Glutamatergic neuron (in vitro differentiated cells): ENCODE results near the gene ACBD4. TPM values are rescaled to one million over a fixed set of nuclear protein-coding genes. Genes with fewer than 3 reads are reported as not detected.

Experiments used
- DNase-seq: peaks from one replicate; pipeline ENCODE4 v3.0.0; 2022
- H3K27ac Mint-ChIP-seq: one replicate; pipeline ENCODE4 v1.8.0; 2020; ENCODE audit warnings: mild to moderate bottlenecking, mixed read lengths, inconsistent platforms; ENCODE audit not compliant: unreplicated experiment
- H3K27me3 Mint-ChIP-seq: one replicate; pipeline ENCODE4 v1.8.0; 2020; ENCODE audit warnings: mild to moderate bottlenecking, moderate library complexity, mixed read lengths, inconsistent platforms; ENCODE audit not compliant: unreplicated experiment
- H3K36me3 Mint-ChIP-seq: one replicate; pipeline ENCODE4 v1.8.0; 2020; ENCODE audit warnings: mild to moderate bottlenecking, mixed read lengths, inconsistent platforms; ENCODE audit not compliant: unreplicated experiment
- H3K4me1 Mint-ChIP-seq: one replicate; pipeline ENCODE4 v1.8.0; 2020; ENCODE audit warnings: mild to moderate bottlenecking, low read depth, mixed read lengths, inconsistent platforms; ENCODE audit not compliant: unreplicated experiment
- H3K4me3 Mint-ChIP-seq: one replicate; pipeline ENCODE4 v1.8.0; 2020; ENCODE audit warnings: mild to moderate bottlenecking, mixed read lengths, inconsistent platforms; ENCODE audit not compliant: unreplicated experiment
- H3K9me3 Mint-ChIP-seq: one replicate; pipeline ENCODE4 v1.8.0; 2020; ENCODE audit warnings: mild to moderate bottlenecking, moderate library complexity, mixed read lengths, inconsistent platforms; ENCODE audit not compliant: unreplicated experiment
- CTCF ChIP-seq: fragments of 200-600 bp; sonication (generic); IDR thresholded peaks from one replicate; pipeline ENCODE4 v1.5.0; 2021; ENCODE audit not compliant: partially characterized antibody, unreplicated experiment
- total RNA-seq: library from RNA; stranded (reverse); fragmentation: NEBNext Ultra II Directional; extraction: Animal tissue kit (Norgen Biotek cat#: 25700); gene quantifications from one replicate; pipeline ENCODE4 v1.2.1, GENCODE V29; 2021; ENCODE audit not compliant: unreplicated experiment

The ACBD4 gene
- total RNA-seq, 1 donor from 2014 or later, result 3.7 TPM

GRCh38 chr17:45104907-45105624, 30.4 kb upstream of the ACBD4 start:
- H3K4me1 Mint-ChIP-seq, result peaks cover 8% of the 10 kb centered on the region
- H3K36me3 Mint-ChIP-seq, result no peaks in the 10 kb centered on the region
- peaks cover 3% of the 10 kb centered on the region for H3K27me3 Mint-ChIP-seq
- TF ChIP-seq CTCF, result no peak
- H3K4me3 Mint-ChIP-seq, result no peak overlapping the region
- H3K27ac Mint-ChIP-seq, result no peak overlapping the region
- DNase-seq, result no peak
- H3K9me3 Mint-ChIP-seq, result no peaks in the 10 kb centered on the region

- H3K27me3 Mint-ChIP-seq, result peaks cover 3% of the 10 kb centered on the region
- no peaks in the 10 kb centered on the region for H3K36me3 Mint-ChIP-seq
- no peak overlapping the region for H3K27ac Mint-ChIP-seq
- no peak for DNase-seq
- H3K9me3 Mint-ChIP-seq, result no peaks in the 10 kb centered on the region
- no peak for TF ChIP-seq CTCF
- H3K4me1 Mint-ChIP-seq, result peaks cover 8% of the 10 kb centered on the region
- no peak overlapping the region for H3K4me3 Mint-ChIP-seq
These were observed 29.4 kb upstream of the ACBD4 start for GRCh38 chr17:45106096-45106495.

GRCh38 chr17:45106582-45106981, 28.9 kb upstream of the ACBD4 start:
- Mint-ChIP-seq H3K9me3 (no peaks in the 10 kb centered on the region), H3K4me1 (peaks cover 8% of the 10 kb centered on the region), H3K4me3 (no peak overlapping the region), H3K27ac (no peak overlapping the region), H3K27me3 (peaks cover 3% of the 10 kb centered on the region), H3K36me3 (no peaks in the 10 kb centered on the region)
- DNase-seq, result no peak
- TF ChIP-seq CTCF, result no peak

GRCh38 chr17:45107293-45108010, 28.0 kb upstream of the ACBD4 start:
- H3K4me3 Mint-ChIP-seq, result no peak overlapping the region
- no peak for TF ChIP-seq CTCF
- H3K27ac Mint-ChIP-seq, result no peak overlapping the region
- H3K36me3 Mint-ChIP-seq, result no peaks in the 10 kb centered on the region
- no peaks in the 10 kb centered on the region for H3K9me3 Mint-ChIP-seq
- peaks cover 1% of the 10 kb centered on the region for H3K4me1 Mint-ChIP-seq
- peaks cover 3% of the 10 kb centered on the region for H3K27me3 Mint-ChIP-seq
- DNase-seq, result no peak

- no peak for DNase-seq
- Mint-ChIP-seq H3K27ac (no peak overlapping the region), H3K36me3 (no peaks in the 10 kb centered on the region), H3K4me1 (no peaks in the 10 kb centered on the region), H3K4me3 (no peak overlapping the region), H3K9me3 (no peaks in the 10 kb centered on the region), H3K27me3 (peaks cover 3% of the 10 kb centered on the region)
- TF ChIP-seq CTCF, result no peak
These were observed 27.4 kb upstream of the ACBD4 start for GRCh38 chr17:45108051-45108450.
